ENCODE measurements around the gene CTNNBIP1.

CTNNBIP1 gene

DNA sequence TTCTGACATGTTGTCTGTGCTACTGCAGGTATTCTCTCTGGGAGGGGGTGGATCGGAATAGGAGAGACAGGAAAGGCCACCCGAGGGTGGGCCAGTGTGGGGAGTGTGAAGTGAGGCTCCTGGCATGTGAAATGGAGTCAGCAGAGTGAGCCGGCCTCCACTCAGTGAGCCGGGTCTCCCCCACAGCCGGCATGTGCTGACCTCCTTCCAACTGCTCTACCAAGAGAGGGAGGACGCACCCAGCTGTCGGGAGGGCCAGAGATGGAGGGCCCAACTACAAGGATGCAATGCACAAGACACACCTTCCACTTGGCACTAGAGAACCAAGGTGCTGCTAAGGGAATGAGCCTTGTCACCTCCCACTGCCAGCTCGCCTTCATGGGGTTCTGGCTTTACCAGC lies 58.1 kb downstream of the CTNNBIP1 start:
- DNase-seq = no peak

DNA sequence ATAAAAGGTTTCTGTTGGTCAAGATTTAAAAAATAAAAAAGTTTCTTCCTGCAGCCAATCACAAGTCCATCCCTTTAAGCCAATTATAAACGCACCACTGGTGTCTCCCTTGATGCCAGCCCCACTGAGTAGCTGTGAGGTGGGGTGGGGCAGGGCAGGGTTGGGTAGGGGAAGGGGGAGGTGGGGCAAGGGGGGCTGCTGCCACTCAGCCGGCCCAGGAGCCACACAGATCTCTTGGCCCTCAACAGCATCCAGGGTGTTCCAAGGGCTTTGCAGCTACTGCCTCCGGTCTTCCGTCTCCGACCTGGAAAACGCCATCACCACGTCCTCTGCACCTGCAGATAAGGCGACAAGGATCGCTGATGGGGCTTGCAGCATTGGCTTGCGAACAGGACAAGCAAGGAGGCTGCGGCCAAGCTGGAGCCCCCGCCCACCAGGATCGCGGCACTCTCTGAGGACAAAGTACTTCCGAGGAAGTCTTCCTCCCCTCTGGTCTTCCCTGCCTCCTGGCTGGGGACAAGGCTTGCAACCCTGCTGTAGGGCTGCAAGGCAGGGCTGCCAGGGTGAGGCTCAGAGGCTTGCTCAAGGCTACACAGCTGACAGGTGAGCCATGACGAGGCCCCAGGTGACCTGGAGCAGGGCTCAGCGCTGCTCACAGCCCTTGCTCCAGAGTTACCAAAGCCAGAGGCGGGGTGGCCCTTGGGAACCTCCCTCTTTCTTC lies 59.5 kb downstream of the CTNNBIP1 start:
- no peak for DNase-seq

DNA sequence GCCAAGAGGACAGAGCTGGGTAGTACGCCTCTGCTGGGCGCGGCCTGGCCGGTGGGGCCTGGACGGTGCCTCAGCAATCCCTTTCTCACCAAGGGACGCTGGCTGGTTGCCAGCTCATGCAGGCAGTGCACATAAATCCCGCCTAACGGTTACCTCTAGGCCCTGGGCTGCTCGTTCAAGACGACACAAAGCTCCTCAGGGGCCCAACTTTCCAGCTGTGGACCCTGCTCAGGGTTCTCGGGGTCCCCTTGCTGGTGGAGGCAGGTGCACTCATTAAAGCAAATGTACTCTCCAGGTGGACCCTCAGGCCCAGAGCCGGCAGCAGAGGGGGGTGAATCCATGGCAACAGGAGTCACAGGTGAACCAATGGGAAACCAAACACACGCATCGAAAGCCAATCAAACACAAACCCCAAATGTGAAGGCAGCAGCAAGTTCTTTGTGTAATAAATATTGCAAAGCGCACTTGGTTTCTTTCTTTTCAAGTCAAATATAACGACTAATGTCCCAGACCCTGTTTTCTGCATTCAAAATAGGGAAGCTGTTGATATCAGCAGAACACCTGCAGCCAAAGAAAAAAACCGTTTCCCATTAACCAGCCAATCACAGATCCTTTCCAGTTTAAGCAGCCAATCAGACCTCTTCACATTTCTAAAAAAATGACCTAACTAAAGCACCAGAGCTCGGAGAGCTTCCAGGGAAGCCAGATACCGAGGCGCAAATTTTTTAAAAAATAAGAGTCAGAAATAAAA lies 60.2 kb downstream of the CTNNBIP1 start:
- no peak for DNase-seq

DNA sequence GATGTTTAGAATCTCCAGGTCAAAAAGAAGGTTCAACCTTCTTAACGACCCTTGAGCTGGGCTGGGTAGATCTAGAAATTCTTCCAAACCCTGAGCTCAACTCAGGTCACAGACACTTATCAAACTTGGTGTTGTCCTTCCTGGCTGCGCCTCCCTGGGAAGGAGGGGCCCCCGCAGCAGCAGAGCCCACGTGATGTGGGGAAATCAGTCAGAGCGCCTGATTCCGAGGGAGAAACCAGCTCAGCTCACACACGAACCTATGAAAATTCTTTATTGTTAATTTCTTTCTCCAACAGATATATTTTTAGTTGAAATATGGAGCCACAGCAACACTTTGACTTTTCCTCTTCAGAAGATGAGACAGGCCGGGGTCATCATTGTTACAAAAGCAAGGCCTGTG lies 62.0 kb downstream of the CTNNBIP1 start:
- no peak for DNase-seq

DNA sequence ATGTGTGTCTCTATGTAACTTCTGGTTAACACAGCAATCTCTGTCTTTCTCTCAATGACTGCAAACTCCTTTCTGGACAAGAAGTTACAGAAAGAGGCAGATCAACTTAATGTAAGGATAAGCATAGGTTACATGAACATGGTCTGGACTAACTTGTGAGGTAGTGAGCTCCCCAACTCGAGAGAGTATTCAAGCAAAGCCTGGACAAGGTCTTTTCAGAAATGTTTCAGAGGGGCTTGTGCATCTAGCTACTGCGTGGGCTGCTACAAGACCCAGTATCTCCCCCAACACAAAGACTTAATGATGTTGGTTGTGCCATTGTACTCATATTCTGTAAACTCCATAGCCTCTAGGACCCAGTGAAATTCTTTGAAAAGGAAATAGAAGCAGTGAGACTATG lies 62.8 kb downstream of the CTNNBIP1 start:
- no peak for DNase-seq

DNA sequence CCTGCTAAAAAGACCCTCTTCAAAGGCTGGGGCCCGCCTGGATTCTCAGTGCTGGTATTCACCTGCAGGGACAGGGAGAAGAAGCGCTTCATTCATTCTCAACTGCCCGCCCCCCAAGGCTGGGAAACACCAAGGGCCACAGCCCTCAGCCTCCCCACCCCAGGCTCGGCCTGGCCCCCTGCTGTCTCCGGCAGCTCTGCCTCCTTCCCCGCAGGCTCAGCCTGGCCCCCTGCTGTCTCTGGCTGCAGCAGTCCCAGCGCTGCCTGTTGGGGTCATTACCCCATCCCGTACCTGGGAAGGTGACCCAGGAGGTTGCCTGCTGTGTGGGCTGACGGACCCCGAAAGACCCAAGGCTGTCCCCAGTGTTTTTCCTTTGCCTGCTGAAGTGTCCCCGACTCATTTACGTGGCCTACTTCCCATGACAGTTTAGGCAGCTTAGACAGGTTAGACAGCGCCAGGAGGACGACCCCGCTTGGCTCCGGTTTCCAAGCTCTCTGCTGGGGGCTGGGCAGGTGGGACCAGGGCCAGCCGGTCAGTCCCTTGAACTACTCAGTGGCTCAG lies 63.4 kb downstream of the CTNNBIP1 start:
- no peak for DNase-seq

DNA sequence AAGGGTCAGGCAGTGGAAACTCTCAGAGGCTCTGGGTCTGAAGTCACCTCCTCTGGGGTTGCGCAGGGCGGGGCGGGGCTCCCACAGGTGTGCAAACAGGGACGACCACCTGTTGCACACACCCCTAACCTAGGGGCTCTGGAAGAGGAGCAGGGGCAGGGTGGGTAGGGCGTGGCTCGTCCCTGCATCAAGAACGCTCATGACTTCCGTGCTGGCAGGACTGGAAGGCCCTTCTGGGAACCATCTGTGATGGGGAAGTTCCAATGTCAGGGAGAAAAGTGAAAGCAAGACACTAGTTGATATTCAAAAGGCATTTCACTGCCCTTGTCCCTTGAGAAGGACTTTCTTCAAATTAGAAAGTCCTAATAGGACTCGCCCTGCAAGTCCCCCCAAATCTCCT lies 64.2 kb downstream of the CTNNBIP1 start:
- DNase-seq = no peak

DNA sequence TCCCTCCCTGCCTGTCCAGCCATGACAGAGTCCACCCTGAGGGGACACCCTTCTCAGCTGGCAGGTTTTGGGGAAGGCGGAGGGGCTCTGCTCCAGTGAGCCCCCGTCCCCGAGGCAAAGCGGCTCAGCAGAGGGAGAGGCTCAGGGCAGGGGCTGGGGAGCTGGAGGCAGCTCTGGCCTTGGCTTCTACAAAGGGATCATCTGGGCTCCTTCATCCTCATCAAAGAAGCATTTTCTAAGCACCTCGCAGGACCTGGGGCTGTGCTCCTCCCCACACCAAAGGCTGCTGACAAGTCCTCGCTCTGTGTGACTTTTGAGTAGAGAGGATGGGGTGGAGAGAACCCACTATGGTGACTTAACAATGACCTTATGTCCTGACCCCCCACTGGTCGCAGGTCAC lies 65.3 kb downstream of the CTNNBIP1 start:
- no peak for DNase-seq

DNA sequence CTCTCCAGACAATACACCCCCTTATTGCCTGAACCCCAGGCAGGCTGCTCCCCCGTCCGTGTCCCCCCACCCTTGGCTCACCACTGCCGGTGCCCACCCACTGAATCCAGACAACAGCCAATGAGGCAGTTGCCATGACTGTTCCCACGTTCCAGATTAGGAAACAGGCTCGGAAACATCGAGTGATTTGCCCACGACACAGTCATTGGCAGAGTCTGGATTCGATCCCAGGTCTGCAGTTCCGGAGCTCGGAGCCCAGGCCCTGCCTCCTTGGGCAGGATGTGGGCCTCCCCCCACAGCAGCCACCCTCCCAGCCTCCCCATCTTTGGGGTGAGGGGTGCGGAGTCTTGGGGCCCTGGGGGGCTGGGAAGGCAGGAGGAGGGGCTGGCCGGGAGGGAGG lies 66.0 kb downstream of the CTNNBIP1 start:
- DNase-seq = no peak

DNA sequence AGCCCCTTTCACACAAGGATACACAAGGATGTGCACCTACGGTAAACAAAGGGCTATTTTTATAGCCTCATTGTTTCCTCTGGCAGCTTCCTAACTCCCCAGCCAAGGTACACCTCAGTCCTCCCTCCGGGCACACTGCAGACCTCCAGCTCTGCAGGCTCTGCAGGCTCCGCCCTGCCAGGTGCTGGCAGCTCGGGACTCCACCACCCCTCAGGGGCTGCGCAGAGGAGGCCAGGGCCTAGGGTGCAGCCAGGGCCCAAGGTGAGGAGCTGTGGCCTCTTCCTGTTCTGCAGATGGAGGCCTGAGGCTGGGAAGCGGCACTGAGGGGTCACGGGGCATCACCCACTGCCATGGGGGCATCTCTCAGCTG lies 66.5 kb downstream of the CTNNBIP1 start:
- no peak for DNase-seq

DNA sequence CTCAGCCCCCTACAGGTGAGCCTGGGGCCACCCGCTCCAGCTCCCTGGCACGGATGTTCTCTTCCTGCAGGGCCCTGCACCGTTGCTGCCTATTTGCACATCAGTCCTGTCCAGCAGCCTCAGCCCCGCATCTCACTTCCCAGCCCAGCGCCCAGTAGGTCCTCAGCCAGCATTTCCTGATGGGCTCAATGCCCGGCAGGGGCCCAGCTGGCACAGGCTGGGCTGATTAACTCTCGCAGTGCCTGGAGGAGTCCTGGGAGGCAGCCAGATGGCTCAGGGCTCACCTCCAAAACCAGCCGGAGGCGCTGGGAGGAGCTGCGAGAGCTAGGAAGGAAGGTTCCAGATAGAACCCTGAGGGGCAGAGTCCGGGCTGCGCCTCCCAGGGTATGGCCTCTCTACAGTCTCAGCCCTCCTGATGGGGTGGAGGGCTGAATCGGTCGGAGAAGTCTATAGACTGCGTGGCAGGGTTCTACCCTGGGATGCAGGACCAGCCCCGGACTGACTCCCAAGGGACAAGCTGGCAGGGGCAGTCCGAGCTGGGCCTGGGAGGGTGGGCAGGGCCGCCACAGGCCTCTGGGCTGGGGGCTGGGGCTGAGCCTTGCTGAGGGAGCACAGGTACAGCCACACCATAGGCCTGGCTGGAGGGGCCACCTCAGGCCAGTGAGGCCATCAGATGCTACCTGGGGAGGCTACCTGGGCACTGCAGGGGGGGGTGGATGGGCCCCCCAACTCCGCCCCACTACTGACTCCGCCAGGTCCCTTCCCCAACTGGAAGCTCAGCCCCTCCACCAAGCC lies 67.1 kb downstream of the CTNNBIP1 start:
- DNase-seq = peak; percentile 55

DNA sequence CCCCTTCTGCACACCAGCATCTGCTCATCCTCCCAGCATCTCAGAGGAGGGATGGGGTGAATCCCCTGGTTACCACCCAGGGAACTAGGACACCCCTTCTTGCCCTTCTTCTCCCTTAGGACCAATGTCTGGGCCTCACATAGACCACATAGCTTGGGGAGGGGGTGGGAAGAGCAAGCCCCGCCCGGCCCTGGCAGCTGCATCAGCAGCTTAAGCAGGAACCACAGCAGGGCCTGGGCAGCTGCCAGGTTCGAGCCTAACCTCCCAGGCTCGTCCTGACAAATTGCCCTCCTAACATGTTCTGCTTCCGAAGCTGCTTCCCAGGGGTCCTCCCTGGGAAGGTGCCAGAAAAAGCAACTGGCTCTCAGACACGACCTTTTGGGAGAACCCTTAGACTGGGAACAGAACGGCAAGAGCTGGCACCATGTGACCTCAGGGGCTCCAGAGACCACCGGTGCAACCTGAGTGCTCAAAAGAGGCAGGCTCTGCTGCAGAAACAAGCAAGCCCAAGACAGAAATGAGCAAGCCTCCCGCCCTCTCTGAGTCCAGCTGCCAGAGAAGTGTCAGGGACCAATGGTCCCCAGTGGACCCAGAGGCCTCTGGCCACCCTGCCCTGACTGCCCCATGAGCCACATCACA lies 67.9 kb downstream of the CTNNBIP1 start:
- peak; percentile 70 for DNase-seq

DNA sequence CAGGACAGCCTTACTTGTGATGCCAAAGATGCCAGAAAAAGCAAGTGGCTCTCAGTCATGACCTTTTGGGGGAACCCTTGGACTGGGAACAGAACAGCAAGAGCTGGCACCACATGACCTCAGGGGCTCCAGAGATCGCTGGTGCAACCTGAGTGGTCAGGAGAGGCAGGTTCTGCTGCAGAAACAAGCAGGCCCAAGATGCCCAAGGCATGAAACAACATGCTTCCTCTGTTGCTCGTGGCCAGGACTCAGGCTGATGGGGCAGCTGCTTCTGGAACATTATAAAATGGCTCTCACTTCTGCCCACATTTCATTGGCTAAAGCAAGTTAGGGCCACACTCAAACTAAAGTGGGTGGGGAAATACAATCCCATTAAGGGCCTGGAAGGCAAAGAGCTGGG lies 68.6 kb downstream of the CTNNBIP1 start:
- no peak for DNase-seq

DNA sequence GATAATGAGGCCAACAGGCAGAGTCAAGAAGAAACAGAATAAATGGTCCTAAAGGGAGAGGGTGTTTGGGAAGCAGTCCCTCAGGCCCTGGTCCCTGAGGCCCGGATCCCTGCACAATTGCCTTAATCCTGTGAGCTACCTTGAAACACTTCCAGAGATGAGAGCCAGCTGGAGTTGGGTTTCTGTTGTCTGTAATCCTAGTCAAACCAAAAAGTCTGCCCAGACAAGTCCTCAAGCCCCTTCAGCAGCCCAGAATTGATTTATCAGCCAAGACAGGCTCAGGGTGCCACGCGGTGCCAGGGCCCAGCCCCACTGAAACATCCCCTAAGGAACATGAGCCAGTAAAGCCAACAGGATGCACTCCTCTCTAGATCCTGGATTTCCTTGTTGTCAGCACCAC lies 69.9 kb downstream of the CTNNBIP1 start:
- peak; percentile 73 for DNase-seq

DNA sequence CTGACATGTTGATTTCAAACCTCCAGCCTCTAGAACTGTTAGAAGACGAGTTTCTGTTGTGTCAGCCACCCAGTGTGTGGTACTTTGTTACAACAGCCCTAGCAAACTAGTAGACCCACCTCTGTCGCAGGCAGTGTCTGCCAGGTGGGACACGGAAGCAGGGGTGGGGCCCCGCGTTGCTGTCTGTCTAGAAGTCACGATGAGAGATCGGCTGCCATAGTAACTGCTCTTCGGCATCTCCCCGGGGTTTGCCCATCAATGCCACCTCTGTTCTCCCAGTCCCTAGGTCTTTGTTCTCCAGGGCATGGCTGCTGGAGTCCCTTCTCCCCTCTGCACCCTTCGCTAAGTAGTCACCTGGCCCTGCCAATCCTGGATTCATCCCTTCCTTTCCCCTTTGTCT lies 71.1 kb downstream of the CTNNBIP1 start:
- DNase-seq = no peak

DNA sequence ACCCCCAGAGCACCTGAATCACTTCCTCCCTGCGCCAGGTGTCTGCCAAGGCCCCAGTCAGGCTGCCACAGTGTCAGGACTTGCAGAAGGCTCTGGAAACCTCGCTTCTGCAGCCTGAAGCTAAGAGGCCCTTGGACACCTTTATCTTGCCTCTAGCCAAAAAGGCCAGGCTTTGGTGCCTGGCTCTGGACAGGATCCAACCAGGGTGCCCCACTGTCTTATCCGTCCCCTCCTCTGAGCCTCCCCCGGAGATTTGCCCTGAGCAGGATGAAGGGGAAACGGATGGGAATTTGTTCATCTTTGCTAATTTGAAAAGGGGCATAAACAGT lies 73.5 kb downstream of the CTNNBIP1 start:
- DNase-seq = no peak

DNA sequence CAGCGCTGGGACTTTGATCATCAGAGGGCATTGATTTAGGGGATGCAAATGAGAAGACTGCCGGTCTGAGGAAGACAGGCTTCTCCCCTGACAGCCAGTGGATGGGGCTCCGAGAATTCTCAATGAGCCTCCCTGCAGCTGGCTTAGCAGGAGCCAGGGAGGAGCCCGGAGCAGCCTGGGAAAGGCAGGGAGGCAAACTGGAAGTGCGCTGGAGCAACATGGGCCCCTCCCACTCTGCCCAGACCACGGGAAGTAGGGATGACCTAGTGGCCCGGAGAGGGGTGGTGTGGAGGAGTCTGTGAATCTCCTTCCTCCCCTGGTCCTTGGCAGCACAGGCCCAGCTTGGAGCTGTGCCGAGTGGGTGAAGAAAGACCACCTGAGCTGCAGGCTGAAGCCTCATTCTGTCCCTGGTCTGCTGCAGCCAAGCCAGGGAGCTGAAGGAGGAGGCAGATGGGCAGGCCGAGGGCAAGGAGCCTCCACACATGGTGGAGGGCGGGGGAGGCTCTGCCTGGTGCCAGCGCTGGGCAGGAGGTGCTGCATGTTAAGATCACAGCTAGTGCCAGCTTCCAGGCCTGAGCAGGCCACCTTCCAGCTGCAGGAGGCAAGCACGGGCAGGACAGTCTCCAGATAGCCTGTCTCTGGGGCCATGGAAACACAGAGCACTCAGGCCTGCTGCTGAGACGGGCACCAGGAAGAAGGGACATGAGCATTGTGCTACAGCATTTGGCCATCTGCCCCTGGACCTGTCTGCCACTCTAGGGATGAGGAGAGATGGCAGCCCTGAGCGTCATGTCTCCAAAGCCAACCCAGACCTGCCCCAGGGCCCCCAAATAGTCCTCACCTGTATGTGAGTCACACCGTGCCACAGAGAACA lies 74.1 kb downstream of the CTNNBIP1 start:
- DNase-seq = peak; percentile 85

DNA sequence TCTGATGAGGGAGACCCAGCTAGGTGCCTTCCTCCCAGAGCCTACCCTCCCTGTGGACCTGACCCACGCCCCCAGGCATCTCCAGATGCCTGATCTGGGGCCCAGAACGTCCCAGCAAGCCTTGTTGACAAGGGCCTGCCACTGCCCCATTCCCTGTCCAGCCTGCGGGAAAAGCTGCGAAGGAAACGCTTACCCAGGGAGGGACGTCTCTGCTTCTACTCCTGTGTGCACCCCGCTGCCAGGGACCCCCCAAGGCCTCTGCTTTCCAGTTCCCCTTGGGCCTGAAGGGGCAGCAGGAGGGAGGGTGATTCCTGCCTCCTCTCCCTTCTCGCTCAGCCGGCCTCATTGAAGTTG lies 74.7 kb downstream of the CTNNBIP1 start:
- DNase-seq = no peak

DNA sequence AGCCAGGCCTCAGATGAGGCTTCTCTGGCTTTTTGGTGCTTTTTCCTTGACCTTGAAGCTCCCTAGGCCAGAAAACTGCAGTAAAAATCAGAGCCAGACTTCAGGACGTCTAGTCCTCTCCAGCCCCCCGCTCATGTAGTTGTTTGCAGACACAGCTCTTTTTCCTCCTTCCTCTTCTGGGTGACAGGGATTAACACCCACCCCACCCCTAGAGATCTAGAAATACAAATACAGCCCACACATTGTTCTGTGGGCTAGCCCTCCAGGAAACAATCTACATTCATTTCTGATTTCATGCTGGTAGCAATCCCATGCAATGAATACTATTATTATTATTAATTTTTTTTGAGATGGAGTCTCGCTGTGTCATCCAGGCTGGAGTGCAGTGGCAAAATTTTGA lies 76.4 kb downstream of the CTNNBIP1 start:
- no peak for DNase-seq

DNA sequence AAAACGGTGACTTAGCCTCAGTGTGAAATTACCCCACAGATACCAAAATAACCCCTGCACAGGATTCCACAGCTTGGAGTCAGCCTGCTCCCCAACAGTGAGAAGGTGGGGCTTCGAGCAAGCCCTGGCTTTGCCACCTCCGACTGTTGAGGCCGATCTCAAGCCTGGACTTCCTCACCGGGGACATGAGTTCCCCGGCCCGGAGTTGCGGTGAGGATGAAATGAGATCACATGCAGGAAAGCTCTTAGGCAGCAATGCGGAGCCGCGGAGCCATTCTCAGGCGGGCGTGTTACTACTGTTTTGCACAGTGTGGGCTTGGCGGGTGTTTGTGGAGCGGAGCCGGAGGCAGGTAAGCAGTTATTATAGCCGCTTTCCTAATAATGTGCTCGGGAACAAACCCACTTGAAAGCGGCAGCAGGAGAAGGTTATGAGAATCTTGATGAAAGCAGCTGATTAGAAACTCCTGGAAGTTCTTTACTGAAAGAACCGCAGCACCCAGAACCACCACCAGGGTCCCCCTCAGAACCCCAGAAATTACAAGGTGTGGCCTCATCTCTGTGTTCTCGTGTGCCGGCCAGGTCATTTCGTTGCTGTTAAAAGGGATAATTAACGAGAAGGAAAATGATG lies 82.4 kb downstream of the CTNNBIP1 start:
- no peak for DNase-seq

DNA sequence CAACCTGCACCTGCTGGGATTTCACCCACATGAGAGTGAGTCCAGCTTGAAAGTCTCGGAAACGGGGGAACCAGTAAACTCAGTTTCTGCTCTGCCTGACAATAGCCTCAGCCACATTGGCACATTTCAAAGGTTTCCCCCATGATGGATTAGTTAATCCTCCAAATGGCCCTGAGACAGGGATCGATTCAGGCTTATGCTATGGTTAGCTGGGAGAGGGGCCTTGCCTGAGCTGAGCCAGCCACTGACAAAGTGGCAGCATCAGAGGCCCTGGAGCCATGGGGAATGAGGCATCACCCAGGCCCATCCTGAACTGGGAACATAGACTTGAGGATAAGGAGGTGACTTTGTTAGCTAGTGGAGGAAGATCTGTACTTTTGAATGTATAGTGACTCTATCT lies 83.5 kb downstream of the CTNNBIP1 start:
- DNase-seq = no peak

DNA sequence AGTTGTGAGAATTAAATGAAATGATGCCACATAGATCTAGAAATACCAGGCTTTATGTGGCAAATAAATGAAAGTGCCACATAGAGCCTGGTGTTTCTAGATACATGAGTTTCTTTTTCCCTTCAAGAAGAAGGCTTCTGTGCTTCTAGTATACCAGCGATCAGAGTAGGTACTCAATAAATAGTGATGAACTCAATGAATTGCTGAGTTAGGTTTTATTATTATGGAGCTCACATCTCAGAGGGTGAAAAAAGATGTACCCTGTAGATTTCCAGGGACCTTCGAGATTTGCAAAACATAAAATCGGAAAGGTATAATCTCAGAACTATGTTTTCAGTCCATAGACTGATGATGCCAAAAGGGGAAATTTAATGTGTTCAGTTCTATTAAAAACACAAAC lies 84.0 kb downstream of the CTNNBIP1 start:
- DNase-seq = no peak
